ENCODE measurements around the gene DPP10. TPM values are rescaled to one million over a fixed set of nuclear protein-coding genes. Genes with fewer than 3 reads are reported as not detected.

The DPP10 gene
- total RNA-seq, 1 donor from 2014 or later: 6.5 TPM

DNA sequence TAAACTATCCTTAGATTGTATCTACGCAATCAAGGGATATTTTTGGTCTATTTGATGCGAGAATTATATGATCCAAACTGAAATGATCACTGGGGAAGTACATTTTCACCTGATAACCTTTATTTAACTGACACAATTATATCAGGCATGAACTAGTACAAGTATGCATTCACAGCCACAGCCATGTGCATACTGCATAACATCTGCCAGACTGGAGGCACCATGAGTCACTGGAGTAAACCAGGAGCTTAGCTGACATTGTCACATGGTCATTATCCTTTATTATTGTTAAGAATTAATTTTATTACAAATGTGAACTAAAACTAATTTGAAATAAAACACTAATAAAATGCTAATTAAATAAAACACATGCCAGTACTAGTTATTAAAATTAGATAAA lies 1127.1 kb downstream of the DPP10 start:
- Histone ChIP-seq H4K20me1 (ENCODE audit: low read depth) (no peaks in the 10 kb centered on the region), H3K27me3 (no peaks in the 10 kb centered on the region), H3K9me3 (ENCODE audit: low read depth) (no peaks in the 10 kb centered on the region), H3K4me2 (no peak overlapping the region), H3K36me3 (no peaks in the 10 kb centered on the region), H3K4me1 (no peaks in the 10 kb centered on the region), H3K27ac (no peak overlapping the region), H3K4me3 (no peak overlapping the region), H3K79me2 (ENCODE audit: low read depth) (no peaks in the 10 kb centered on the region), H3K9ac (no peak overlapping the region), H2AFZ (replicated peaks) (no peak overlapping the region), H3F3A (ENCODE audit: low read depth) (no peaks in the 10 kb centered on the region)
- Mint-ChIP-seq H3K4me1 (no peaks in the 10 kb centered on the region), H3K9me3 (no peaks in the 10 kb centered on the region), H3K27ac (no peak overlapping the region), H3K27me3 (ENCODE audit: insufficient read depth, low read depth) (no peaks in the 10 kb centered on the region), H3K4me3 (no peak overlapping the region), H3K36me3 (no peaks in the 10 kb centered on the region)
- TF ChIP-seq CTCF (IDR thresholded peaks at IDR 0.05) (no peak), EZH2phosphoT487 (IDR thresholded peaks at IDR 0.05) (no peak), EZH2 (IDR thresholded peaks at IDR 0.05) (no peak)
- no peak for DNase-seq (ENCODE audit: low spot score)

GRCh38 chr2:115572746-115573145 lies 1130.3 kb downstream of the DPP10 start:
- no peak overlapping the region for H3K4me3 Mint-ChIP-seq
- H3F3A ChIP-seq (ENCODE audit: low read depth): no peaks in the 10 kb centered on the region
- no peaks in the 10 kb centered on the region for H3K36me3 Mint-ChIP-seq
- H3K9me3 Mint-ChIP-seq: no peaks in the 10 kb centered on the region
- no peak overlapping the region for H3K9ac ChIP-seq
- no peak overlapping the region for H2AFZ ChIP-seq (replicated peaks)
- no peaks in the 10 kb centered on the region for H4K20me1 ChIP-seq (ENCODE audit: low read depth)
- H3K36me3 ChIP-seq: no peaks in the 10 kb centered on the region
- H3K4me1 ChIP-seq: no peaks in the 10 kb centered on the region
- no peak overlapping the region for H3K27ac Mint-ChIP-seq
- no peak overlapping the region for H3K4me2 ChIP-seq
- H3K79me2 ChIP-seq (ENCODE audit: low read depth): no peaks in the 10 kb centered on the region
- no peak for TF ChIP-seq EZH2phosphoT487 (IDR thresholded peaks at IDR 0.05)
- DNase-seq (ENCODE audit: low spot score): no peak
- H3K27me3 ChIP-seq: no peaks in the 10 kb centered on the region
- H3K9me3 ChIP-seq (ENCODE audit: low read depth): no peaks in the 10 kb centered on the region
- H3K27ac ChIP-seq: no peak overlapping the region
- H3K4me3 ChIP-seq: no peak overlapping the region
- H3K27me3 Mint-ChIP-seq (ENCODE audit: insufficient read depth, low read depth): no peaks in the 10 kb centered on the region
- H3K4me1 Mint-ChIP-seq: peaks cover 3% of the 10 kb centered on the region

DNA sequence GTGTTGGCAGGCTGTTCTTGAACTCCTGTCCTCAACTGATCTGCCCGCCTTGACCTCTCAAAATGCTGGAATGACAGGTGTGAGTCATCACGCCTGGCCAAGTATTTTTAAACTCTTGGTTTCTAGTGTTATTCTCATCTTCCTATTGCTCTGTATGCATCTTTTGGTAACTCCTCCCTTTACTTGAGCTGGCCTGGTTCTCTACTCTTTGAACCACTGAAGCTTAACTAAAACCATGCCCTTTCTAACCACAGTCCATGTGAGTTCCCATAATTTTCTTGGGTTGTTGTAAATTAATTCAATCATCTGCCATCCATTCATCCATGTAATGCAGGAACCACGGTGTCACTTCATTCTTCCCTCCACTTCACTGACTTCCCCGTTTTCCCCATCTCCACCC lies 1131.3 kb downstream of the DPP10 start:
- Mint-ChIP-seq H3K36me3 (no peaks in the 10 kb centered on the region), H3K9me3 (no peaks in the 10 kb centered on the region), H3K27me3 (ENCODE audit: insufficient read depth, low read depth) (no peaks in the 10 kb centered on the region), H3K27ac (no peak overlapping the region), H3K4me3 (no peak overlapping the region), H3K4me1 (peaks cover 3% of the 10 kb centered on the region)
- Histone ChIP-seq H3F3A (ENCODE audit: low read depth) (no peaks in the 10 kb centered on the region), H3K27me3 (no peaks in the 10 kb centered on the region), H3K27ac (no peak overlapping the region), H2AFZ (replicated peaks) (no peak overlapping the region), H3K36me3 (no peaks in the 10 kb centered on the region), H3K9ac (no peak overlapping the region), H3K79me2 (ENCODE audit: low read depth) (no peaks in the 10 kb centered on the region), H4K20me1 (ENCODE audit: low read depth) (no peaks in the 10 kb centered on the region), H3K4me3 (no peak overlapping the region), H3K9me3 (ENCODE audit: low read depth) (no peaks in the 10 kb centered on the region), H3K4me2 (no peak overlapping the region), H3K4me1 (no peaks in the 10 kb centered on the region)
- no peak for DNase-seq (ENCODE audit: low spot score)
- TF ChIP-seq EZH2phosphoT487 (IDR thresholded peaks at IDR 0.05): no peak

DNA sequence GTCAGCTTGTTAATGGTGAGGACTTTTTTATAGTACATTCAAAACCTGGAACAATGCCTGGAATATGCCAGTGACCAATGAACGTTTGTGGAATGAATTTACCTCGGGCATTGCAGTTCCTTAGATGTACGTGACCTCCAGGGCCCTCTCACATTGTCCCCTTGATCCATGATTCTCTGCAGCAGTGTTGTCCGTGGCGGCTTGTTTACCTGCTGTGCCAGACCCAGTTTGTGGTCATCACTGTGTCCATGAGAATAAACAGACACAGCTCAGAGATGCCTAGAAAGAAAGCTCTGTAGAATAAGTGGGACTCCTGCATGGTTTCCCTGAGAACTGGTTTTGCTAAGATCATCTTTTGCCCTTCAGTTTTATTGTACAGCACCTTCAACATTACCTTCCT lies 1132.2 kb downstream of the DPP10 start:
- Mint-ChIP-seq H3K4me3 (no peak overlapping the region), H3K27ac (no peak overlapping the region), H3K36me3 (no peaks in the 10 kb centered on the region), H3K4me1 (peaks cover 3% of the 10 kb centered on the region), H3K27me3 (ENCODE audit: insufficient read depth, low read depth) (no peaks in the 10 kb centered on the region), H3K9me3 (no peaks in the 10 kb centered on the region)
- no peaks in the 10 kb centered on the region for H3K36me3 ChIP-seq
- H3K79me2 ChIP-seq (ENCODE audit: low read depth): no peaks in the 10 kb centered on the region
- H3K27ac ChIP-seq: no peak overlapping the region
- no peaks in the 10 kb centered on the region for H3F3A ChIP-seq (ENCODE audit: low read depth)
- no peaks in the 10 kb centered on the region for H4K20me1 ChIP-seq (ENCODE audit: low read depth)
- H3K27me3 ChIP-seq: no peaks in the 10 kb centered on the region
- DNase-seq (ENCODE audit: low spot score): no peak
- H3K4me3 ChIP-seq: no peak overlapping the region
- TF ChIP-seq EZH2phosphoT487 (IDR thresholded peaks at IDR 0.05) (no peak), EZH2 (IDR thresholded peaks at IDR 0.05) (no peak), CTCF (IDR thresholded peaks at IDR 0.05) (no peak)
- H3K9ac ChIP-seq: no peak overlapping the region
- H2AFZ ChIP-seq (replicated peaks): no peak overlapping the region
- H3K4me2 ChIP-seq: no peak overlapping the region
- H3K4me1 ChIP-seq: no peaks in the 10 kb centered on the region
- no peaks in the 10 kb centered on the region for H3K9me3 ChIP-seq (ENCODE audit: low read depth)

Measured in neural progenitor cell (in vitro differentiated cells).